NOMO-1 (cell line): ENCODE measurements around the gene DISP3.

ENCODE experiments used
- DNase-seq, 2 experiments: peaks; one replicate each; lab custom pipeline; 2025; ENCODE audit not compliant: unreplicated experiment in 2 of 2; lab: John Stamatoyannopoulos, UW

DISP3 gene

GRCh38 chr1:11514366-11514765 is 35.4 kb downstream of the DISP3 start:
- DNase-seq, result no peak

GRCh38 chr1:11515368-11516300 is 36.7 kb downstream of the DISP3 start:
- DNase-seq, result no peak

- DNase-seq, result no peak
Measured at GRCh38 chr1:11516961-11517635, 38.1 kb downstream of the DISP3 start.

GRCh38 chr1:11518016-11518701 is 39.2 kb downstream of the DISP3 start:
- no peak for DNase-seq

DNA sequence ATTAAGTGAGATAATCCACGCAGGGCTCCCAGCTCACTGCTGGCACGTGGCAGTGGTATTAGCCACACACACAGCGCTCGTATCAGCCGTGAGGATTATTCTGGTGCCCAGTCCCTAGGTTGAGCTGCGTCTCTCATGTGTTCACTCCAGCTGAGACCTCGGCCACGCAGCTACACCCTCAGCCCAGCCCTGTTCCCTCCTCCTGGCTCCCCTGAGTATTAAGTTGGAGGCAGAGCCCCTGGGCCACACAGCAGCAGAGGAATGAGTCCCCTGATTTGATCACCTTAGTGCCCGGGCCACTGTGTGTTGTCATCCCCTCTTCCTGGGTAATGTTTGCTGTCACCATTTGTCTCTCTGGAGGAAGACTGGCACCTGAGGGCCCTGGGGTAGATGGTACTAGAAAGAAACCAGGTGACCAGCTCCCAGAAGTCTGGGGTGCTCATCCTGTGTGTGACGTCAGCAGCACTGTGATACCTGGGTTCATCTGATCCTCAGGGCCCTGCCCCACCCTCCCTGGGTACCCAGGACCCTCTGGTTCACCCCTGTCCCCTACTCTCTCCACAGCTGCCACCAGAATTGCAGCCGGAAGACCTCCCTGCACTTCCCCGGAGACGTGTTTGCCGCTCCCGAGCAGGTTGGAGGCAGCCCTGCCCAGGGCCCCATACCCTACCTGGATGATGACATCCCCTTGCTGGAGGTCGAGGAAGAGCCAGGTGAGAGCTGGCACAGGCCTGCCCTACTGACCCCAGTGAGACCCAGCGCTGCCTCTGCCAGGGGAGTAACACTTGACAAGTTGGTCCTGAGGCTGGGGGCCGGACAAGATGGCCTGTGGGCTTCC is 40.1 kb downstream of the DISP3 start:
- no peak for DNase-seq

DNA sequence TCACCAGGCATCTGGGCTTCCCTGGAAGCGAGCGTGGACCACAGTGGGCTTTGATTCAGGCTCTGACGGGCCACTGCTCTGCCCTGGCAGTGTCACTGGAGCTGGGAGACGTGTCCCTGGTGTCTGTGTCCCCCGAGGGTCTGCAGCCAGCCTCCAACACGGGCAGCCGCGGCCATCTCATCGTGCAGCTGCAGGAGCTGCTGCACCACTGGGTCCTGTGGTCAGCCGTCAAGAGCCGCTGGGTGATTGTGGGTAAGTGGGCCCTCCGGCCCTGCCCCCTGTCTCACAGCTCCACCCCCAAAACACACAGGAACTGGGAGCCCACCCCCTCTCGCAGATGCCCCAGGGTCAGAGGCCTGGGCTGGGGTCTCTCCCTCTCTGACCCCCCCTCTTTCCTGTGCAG is 40.7 kb downstream of the DISP3 start:
- no peak for DNase-seq

DNA sequence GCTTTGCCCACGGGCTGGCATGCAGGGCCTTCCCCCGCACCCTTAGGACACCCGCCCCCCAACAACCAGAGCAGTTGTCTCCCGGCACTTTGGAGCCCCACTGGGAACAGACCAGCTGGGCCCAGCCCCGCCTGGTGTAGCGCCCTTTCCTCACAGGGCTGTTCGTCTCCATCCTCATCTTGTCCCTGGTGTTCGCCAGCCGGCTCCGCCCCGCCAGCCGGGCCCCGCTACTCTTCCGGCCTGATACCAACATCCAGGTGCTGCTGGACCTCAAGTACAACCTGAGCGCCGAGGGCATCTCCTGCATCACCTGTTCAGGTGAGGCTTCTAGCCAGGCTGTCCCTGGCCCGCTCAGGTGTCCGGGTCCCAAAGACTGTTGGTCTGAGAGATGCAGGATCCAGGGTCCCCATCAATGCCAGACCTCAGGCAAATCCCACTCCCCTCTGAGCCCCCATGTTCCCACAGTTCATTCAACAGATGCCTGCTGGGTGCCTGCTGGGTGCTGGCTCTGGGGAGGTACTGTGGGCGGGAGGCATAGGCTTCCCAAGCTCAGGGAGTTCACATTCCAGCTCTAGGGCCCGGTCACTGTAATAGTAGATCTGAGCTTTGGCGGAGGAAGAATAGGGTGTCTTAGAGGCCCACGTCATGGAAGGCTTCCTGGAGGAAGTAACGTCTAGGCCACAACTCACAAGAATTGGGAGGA is 41.7 kb downstream of the DISP3 start:
- no peak for DNase-seq

DNA sequence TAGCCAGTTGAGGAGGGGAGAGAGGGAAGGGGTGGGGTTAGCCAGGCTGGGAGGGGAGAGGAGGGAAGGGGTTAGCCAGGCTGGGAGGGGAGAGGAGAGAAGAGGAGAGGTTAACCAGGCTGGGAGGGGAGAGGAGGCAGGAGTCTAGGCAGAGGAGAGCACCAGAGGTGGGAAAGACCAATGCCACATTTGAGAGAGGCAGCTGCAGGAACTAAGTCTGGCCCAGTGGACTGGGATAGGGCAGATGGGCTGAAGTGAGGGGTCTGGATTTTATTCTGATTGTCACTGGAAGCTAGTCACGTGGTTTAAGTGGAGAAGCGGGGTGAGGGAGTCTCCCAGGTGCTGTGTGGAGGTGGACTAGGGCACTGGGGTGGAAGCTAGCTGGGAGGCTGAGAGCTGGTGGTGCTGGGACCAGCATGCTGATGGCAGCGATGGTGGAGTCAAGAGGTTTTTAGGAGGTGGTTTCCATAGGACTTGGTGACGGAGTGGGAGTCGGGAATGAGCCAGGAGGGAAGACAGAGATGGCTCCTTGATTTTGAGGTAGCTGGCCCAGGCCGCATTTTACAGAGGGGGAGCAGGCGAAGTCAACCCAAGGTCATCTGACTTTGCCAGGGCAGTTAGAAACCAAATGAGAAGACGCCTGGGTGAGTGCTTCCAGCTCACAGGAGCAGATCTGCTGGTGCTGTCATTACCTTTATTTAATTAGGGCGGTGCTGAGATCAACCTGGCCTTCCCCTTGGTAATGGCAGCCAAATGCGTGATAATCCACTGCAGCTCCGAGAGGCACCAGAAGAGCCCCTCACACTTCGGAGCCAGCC is 42.8 kb downstream of the DISP3 start:
- no peak for DNase-seq

DNA sequence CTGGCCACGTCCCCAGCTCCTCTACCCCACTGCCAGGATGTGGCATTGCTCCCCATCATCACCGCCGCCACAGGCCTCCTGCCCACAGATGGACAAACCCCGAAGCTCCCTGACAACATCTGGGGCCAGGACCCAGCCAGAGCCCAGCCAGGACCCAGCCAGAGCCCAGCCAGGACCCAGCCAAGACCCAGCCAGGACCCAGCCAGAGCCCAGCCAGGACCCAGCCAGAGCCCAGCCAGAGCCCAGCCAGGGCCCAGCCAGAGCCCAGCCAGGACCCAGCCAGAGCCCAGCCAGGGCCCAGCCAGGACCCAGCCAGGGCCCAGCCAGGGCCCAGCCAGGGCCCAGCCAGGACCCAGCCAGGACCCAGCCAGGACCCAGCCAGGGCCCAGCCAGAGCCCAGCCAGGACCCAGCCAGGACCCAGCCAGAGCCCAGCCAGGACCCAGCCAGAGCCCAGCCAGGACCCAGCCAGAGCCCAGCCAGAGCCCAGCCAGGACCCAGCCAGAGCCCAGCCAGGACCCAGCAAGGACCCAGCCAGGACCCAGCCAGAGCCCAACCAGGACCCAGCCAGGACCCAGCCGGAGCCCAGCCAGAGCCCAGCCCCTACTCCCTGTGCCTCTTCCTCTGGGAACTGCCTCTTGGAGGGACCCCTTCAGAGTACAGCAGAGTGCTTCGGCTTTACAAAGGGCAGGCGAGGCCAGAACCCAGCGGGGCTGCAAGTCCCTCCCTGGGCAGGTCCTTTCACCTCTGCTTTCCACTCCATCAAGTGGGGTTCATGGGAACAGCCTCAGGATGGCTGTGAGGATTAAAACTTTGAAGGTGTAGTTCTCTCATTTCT is 43.7 kb downstream of the DISP3 start:
- no peak for DNase-seq

GRCh38 chr1:11523261-11523660 is 44.3 kb downstream of the DISP3 start:
- no peak for DNase-seq

DNA sequence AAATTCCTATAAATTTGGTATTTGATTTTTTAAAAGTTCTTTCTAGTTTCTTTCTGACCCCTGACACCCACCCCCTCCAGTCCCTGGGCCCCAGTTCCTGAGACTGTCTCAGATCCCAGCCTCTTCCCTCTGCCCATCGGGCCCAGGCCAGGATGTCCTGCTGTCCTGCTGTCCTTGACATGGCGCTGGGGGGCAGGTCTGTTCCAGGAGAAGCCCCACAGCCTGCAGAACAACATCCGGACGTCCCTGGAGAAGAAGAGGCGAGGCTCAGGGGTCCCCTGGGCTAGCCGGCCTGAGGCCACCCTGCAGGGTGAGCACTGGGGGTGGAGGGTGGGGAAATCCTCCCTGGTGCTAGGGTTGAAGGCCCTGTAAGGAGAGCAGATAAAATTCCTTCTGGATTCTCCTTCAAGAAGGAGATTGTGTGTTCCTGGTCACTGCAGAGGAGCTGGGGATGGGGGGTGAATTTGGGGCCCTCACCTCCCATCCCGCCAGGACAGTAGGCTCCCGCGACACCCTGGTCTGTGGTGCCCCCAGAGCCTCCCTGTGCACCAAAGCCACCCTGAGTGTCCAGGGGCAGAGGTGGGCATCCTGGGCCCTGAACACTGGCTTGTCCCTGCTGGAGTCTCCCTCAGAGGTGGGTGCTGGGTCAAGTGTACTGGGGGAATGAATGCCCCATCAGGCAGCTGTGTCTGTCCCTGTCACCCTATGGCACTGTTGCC is 45.0 kb downstream of the DISP3 start:
- DNase-seq, result no peak

DNA sequence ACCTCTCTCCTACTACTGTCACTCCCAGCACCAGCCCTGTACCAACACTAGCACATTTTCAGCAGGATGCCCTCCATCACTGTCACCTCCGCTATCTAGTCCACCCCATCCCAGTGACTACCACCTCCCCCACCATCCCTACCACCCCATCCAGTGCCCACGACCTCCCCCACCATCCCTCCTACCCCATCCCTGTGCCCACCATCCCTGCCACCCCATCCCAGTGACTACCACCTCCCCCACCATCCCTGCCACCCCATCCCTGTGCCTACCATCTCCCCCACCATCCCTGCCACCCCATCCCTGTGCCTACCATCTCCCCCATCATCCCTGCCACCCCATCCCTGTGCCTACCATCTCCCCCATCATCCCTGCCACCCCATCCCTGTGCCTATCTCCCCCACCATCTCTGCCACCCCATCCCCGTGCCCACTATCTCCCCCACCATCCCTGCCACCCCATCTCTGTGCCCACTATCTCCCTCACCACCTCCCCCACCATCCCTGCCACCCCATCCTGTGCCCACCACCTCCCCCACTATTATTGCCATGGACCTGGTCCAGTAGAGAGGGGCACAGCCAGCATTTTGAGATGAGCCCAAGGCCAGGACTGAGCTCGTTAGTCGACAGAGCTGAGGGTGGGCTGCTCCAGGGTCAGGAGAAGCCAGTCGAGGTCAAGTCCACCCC is 45.7 kb downstream of the DISP3 start:
- no peak for DNase-seq

DNA sequence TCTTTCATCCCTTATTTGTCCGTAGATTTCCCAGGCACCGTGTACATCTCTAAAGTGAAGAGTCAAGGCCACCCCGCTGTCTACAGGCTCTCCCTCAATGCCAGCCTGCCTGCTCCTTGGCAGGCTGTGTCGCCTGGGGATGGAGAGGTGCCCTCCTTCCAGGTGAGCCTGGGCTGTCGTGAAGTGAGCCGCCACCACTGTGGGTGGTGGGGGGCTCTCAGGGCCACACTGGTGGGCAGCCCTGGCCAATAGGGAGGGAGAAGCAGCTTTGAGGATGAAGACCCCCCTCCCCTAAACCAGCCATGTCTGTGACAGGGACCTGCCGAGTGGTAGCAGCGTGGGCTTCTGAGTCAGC is 46.2 kb downstream of the DISP3 start:
- DNase-seq, result no peak

GRCh38 chr1:11525516-11525915 is 46.6 kb downstream of the DISP3 start:
- no peak for DNase-seq

GRCh38 chr1:11526071-11526895 is 47.3 kb downstream of the DISP3 start:
- DNase-seq, result no peak
